Measurements from ENCODE around the gene SIVA1.
A peak's percentile ranks its signal among the peaks of the same experiment; 100 is the strongest.

SIVA1 gene

DNA sequence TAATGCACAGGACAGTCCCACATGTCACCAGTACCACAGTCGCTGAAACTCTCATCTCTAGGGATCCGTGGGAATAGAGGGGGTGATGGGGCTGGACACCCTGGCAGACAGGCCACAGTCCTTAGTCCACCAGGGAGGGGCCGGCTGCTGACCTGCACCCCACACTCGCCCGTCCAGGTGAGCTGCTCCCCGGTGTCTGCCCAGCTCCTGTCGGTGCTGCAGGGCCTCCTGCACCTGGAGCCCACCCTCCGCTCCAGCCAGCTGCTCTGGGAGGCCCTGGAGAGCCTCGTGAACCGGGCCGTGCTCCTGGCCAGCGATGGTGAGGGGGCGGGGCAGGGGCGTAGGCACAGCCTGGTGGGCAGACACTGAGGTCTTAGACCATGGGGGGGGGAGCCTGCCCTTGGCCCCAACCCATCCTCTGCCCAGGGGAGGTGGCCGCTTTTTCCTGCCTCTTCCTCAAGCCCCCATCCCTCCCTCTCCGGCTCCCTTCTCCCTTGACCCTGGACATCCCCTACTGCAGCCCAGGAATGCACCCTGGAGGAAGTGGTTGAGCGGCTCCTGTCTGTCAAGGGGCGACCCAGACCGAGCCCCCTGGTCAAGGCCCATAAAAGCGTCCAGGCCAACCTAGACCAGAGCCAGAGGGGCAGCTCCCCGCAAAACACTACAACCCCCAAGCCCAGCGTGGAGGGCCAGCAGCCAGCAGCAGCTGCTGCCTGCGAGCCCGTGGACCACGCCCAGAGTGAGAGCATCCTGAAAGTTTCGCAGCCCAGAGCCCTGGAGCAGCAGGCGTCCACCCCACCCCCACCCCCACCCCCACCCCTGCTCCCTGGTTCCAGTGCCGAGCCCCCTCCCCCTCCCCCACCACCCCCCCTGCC is 46.0 kb upstream of the SIVA1 start:
- Histone ChIP-seq H3K27me3 (no peaks in the 10 kb centered on the region), H3K9me3 (no peaks in the 10 kb centered on the region), H3K4me1 (peaks cover 0 to 14% (median 7%) of the 10 kb centered on the region in 4 donors), H3K4me3 (no peak overlapping the region), H3K27ac (no peak overlapping the region), H3K36me3 (peaks cover 54 to 80% (median 77%) of the 10 kb centered on the region in 3 donors)
- intact Hi-C loops (cut with DNase I; ENCODE audit: low total_unique reads) = loop anchor here (5.0 kb wide), 1 partner anchor 40 kb away; no protein-coding TSS in a partner anchor
- TF ChIP-seq, protein P1, sequence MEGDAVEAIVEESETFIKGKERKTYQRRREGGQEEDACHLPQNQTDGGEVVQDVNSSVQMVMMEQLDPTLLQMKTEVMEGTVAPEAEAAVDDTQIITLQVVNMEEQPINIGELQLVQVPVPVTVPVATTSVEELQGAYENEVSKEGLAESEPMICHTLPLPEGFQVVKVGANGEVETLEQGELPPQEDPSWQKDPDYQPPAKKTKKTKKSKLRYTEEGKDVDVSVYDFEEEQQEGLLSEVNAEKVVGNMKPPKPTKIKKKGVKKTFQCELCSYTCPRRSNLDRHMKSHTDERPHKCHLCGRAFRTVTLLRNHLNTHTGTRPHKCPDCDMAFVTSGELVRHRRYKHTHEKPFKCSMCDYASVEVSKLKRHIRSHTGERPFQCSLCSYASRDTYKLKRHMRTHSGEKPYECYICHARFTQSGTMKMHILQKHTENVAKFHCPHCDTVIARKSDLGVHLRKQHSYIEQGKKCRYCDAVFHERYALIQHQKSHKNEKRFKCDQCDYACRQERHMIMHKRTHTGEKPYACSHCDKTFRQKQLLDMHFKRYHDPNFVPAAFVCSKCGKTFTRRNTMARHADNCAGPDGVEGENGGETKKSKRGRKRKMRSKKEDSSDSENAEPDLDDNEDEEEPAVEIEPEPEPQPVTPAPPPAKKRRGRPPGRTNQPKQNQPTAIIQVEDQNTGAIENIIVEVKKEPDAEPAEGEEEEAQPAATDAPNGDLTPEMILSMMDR (IDR thresholded peaks at IDR 0.05) = no peak
- no peak for DNase-seq

DNA sequence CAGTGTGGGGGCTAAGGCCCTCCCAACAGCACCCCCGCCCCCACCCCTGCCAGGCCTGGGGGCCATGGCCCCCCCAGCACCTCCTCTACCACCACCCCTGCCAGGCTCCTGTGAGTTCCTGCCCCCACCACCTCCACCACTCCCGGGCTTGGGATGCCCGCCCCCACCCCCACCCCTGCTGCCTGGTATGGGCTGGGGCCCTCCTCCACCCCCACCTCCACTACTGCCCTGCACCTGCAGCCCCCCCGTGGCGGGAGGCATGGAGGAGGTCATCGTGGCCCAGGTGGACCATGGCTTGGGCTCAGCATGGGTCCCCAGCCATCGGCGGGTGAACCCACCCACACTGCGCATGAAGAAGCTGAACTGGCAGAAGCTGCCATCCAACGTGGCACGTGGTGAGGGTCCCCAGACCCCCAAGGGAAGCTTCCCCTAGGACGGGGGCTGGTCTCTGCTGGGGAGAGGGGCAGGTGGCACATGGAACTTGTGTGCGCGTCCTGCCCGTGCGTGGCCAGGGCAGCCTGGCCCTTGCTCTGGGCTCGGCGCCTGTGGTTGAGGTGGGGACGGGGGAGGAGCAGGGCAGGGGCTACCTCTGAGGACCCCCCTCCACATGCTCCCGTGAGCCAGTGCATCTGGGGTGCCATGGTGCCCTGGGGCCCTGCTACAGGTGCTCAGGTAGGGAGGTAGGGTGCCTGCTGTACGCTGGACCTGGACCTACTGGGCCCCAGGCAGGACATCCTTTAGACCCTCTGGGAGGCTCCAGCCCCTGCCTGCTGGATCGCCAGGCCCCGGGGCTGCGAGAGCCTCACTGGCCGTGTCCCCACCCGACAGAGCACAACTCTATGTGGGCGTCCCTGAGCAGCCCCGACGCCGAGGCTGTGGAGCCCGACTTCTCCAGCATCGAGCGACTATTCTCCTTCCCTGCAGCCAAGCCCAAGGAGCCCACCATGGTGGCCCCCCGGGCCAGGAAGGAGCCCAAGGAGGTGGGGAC is 45.0 kb upstream of the SIVA1 start:
- no peaks in the 10 kb centered on the region for H3K27me3 ChIP-seq
- DNase-seq = no peak
- peaks cover 0 to 8% (median 4%) of the 10 kb centered on the region in 4 donors for H3K4me1 ChIP-seq
- H3K9me3 ChIP-seq = no peaks in the 10 kb centered on the region
- peaks cover 56 to 80% (median 77%) of the 10 kb centered on the region in 3 donors for H3K36me3 ChIP-seq
- peak overlapping the region; percentile 54 to 55 for H3K27ac ChIP-seq
- no peak overlapping the region for H3K4me3 ChIP-seq
- intact Hi-C loops (cut with DNase I; ENCODE audit: low total_unique reads) = loop anchor here (1.0 to 5.0 kb wide), 2 partner anchors 41 to 58 kb away; no protein-coding TSS in a partner anchor
- TF ChIP-seq, protein P1 (IDR thresholded peaks at IDR 0.05) = no peak

- peaks cover 0 to 8% (median 4%) of the 10 kb centered on the region in 4 donors for H3K4me1 ChIP-seq
- H3K9me3 ChIP-seq = no peaks in the 10 kb centered on the region
- H3K27ac ChIP-seq = peak overlapping the region; percentile 54 to 55
- TF ChIP-seq, protein P1 (IDR thresholded peaks at IDR 0.05) = peak; percentile 96 to 98
- no peaks in the 10 kb centered on the region for H3K27me3 ChIP-seq
- H3K36me3 ChIP-seq = peaks cover 58 to 80% (median 77%) of the 10 kb centered on the region in 3 donors
- intact Hi-C loops (cut with DNase I; ENCODE audit: low total_unique reads) = loop anchor here (1.0 to 5.0 kb wide), 2 partner anchors 41 to 58 kb away; no protein-coding TSS in a partner anchor
- no peak overlapping the region for H3K4me3 ChIP-seq
- DNase-seq = peak; percentile 58 to 86
Measured at GRCh38 chr14:104708606-104709268, 44.2 kb upstream of the SIVA1 start.

DNA sequence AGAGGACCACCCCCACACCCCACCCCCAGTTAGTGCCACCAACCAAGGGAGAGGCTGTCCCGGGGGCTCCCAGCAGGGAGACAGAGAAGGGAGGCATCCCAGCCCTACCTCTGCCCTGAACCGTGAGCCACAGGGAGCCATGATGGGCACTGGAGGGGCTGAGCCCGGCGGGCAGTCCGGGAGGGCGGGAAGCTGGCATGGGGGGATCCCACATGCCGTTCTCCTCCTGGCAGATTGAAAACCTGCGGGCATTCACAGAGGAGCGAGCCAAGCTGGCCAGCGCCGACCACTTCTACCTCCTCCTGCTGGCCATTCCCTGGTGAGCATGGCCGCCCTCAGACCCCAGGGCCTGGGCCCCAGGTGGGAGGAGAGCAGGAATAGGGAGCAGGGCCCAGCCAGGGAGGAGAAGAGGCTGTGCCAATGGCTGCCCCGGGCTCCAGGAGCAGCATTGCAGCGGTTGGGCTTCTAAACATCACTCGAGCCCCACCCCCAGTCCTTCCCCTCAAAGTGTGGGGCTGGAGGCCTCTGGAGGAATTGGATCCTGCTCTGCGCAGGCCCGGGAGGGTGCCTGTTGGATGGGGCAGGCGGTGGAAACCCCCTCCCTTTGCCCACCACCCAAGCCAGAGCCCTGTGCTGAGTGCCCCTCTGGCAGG is 43.4 kb upstream of the SIVA1 start:
- no peak for DNase-seq
- Histone ChIP-seq H3K4me1 (peaks cover 0 to 8% (median 4%) of the 10 kb centered on the region in 4 donors), H3K27me3 (no peaks in the 10 kb centered on the region), H3K27ac (peak overlapping the region; percentile 54 to 55), H3K4me3 (no peak overlapping the region), H3K9me3 (no peaks in the 10 kb centered on the region), H3K36me3 (peaks cover 66 to 80% (median 77%) of the 10 kb centered on the region in 3 donors)
- intact Hi-C loops (cut with DNase I; ENCODE audit: low total_unique reads) = loop anchor here (5.0 kb wide), 1 partner anchor 42 kb away; no protein-coding TSS in a partner anchor
- TF ChIP-seq, protein P1 (IDR thresholded peaks at IDR 0.05) = no peak

Measured in tibial artery (tissue), 4 donors.